Left renal cortex interstitium (tissue), 4 donors: ENCODE results near the gene SFXN2. TPM values are rescaled to one million over a fixed set of nuclear protein-coding genes. Genes with fewer than 3 reads are reported as not detected.

Experiments
- polyA plus RNA-seq, 4 donors: library from polyadenylated mRNA; unstranded; fragments of 120-200 nt; gene quantifications; one replicate each; pipeline ENCODE4 v1.2.1, GENCODE V29; 2013; ENCODE audit not compliant: insufficient read length in 4 of 4

SFXN2 gene
- polyA plus RNA-seq, 4 donors: 38.8 to 84.1 (median 54.8) TPM

Other genes starting within 250 kb of the SFXN2 start
- 10 to 100 TPM; 83.8 to 88.0 (median 86.2) TPM for gene ACTR1A, start 211.9 kb upstream of the SFXN2 start, polyA plus RNA-seq
- gene SUFU, start 210.7 kb upstream of the SFXN2 start, polyA plus RNA-seq: 10 to 100 TPM; 26.7 to 32.0 (median 28.0) TPM
- gene TRIM8, start 70.2 kb upstream of the SFXN2 start, polyA plus RNA-seq: 100 to 1,000 TPM; 122 to 157 (median 132) TPM
- gene ARL3, start 239 bp upstream of the SFXN2 start, polyA plus RNA-seq: 10 to 100 TPM; 28.1 to 35.7 (median 30.1) TPM
- gene WBP1L, start 29.3 kb downstream of the SFXN2 start, polyA plus RNA-seq: 10 to 100 TPM; 46.4 to 52.4 (median 46.7) TPM
- gene CYP17A1, start 122.8 kb downstream of the SFXN2 start, polyA plus RNA-seq: 1 to 10 TPM in 2 of 4 donors, under 1 TPM in 2; 0.39 to 2.5 (median 0.89) TPM
- 10 to 100 TPM; 45.9 to 66.4 (median 53.6) TPM for gene BORCS7, start 139.6 kb downstream of the SFXN2 start, polyA plus RNA-seq
- gene AS3MT, start 154.8 kb downstream of the SFXN2 start, polyA plus RNA-seq: 10 to 100 TPM; 18.7 to 26.3 (median 22.2) TPM
- gene CNNM2, start 203.7 kb downstream of the SFXN2 start, polyA plus RNA-seq: 10 to 100 TPM in 3 of 4 donors, 1 to 10 TPM in 1; 9.7 to 13.1 (median 10.0) TPM